Heart left ventricle (tissue), 16 donors: ENCODE results near the gene CERKL. TPM values are rescaled to one million over a fixed set of nuclear protein-coding genes. Genes with fewer than 3 reads are reported as not detected.

Source experiments
- ATAC-seq, 4 donors: fragments of 200-7000 bp; cut with Tn5 transposase; one replicate each; pipeline ENCODE4 v1.9.1; 2020 to 2022; ENCODE audit warnings: moderate library complexity in 4 of 4, mild to moderate bottlenecking in 3 of 4, moderate number of reproducible peaks in 1 of 4
- DNase-seq, 5 donors: peaks; one replicate each; pipeline ENCODE4 v3.0.0-alpha.2; 2020
- H3K27ac ChIP-seq, 12 donors: fragments of 200-600 bp; sonication (generic) in 4 of 12; one replicate each; pipeline versions ENCODE4 v1.5.0 to v1.8.0; 2016 to 2022; ENCODE audit warnings: mild to moderate bottlenecking in 2 of 12
- H3K27me3 ChIP-seq, 9 donors: fragments of 200-600 bp; sonication (generic) in 2 of 9; one replicate each; pipeline versions ENCODE4 v1.5.1 to v1.8.0; 2016 to 2022; ENCODE audit warnings: mild to moderate bottlenecking in 3 of 9
- H3K36me3 ChIP-seq, 9 donors: fragments of 200-600 bp; sonication (generic) in 2 of 9; one replicate each; pipeline versions ENCODE4 v1.5.0 to v1.8.0; 2018 to 2022; ENCODE audit warnings: mild to moderate bottlenecking in 2 of 9
- H3K4me1 ChIP-seq, 12 donors: fragments of 200-600 bp; sonication (generic) in 4 of 12; one replicate each; pipeline versions ENCODE4 v1.5.0 to v1.8.0; 2016 to 2022; ENCODE audit warnings: mild to moderate bottlenecking in 3 of 12
- H3K4me3 ChIP-seq, 12 donors: fragments of 200-600 bp; sonication (generic) in 4 of 12; one replicate each; pipeline versions ENCODE4 v1.5.0 to v1.8.0; 2017 to 2022; ENCODE audit warnings: mild to moderate bottlenecking in 9 of 12, moderate library complexity in 4 of 12
- H3K9me3 ChIP-seq, 12 donors: fragments of 200-600 bp; sonication (generic) in 4 of 12; one replicate each; pipeline versions ENCODE4 v1.5.0 to v1.8.0; 2016 to 2022; ENCODE audit warnings: mild to moderate bottlenecking in 1 of 12
- POLR2A ChIP-seq, 2 donors: fragments of 450-650 bp; IDR thresholded peaks; one replicate each; pipeline ENCODE4 v1.6.1; 2017; ENCODE audit warnings: antibody characterized with exemption in 2 of 2, mild to moderate bottlenecking in 2 of 2, moderate library complexity in 2 of 2
- WGBS, 4 donors: extraction: QIAGEN DNeasy Blood & Tissue Kit in 2 of 4; methylation state at CpG; one replicate each; pipeline versions ENCODE4 v1.1.5 to v1.1.7; 2013 to 2018; 5-methylcytosine and 5-hydroxymethylcytosine counted together
- intact Hi-C, 10 donors: fragments of 100-400 bp; cut with DNase I; formaldehyde crosslinking; loops; one replicate each; pipeline versions ENCODE4 v1.11.1 to v1.14.2; 2022
- polyA plus RNA-seq, 2 donors: library from polyadenylated mRNA; stranded (reverse); fragments of 200-250 nt; gene quantifications; one replicate each; pipeline ENCODE4 v1.2.3, GENCODE V29; 2013
- total RNA-seq, 9 donors: library from RNA; depleted of rRNA in 2 of 9; stranded (reverse); fragments of >200 nt in 2 of 9; fragmentation: NEBNext Ultra II Directional in 3 of 9; extraction: Animal tissue kit (Norgen Biotek cat#: 25700) in 3 of 9; gene quantifications; one replicate each; pipeline versions ENCODE4 v1.1.0 to v1.2.4, GENCODE V29; 2016 to 2023
- TF ChIP-seq, protein P1 (sequence below), 12 donors: fragments of 200-600 bp; sonication (generic) in 4 of 12; IDR thresholded peaks; one replicate each; pipeline versions ENCODE4 v1.5.0 to v1.8.0; 2018 to 2022; ENCODE audit warnings: antibody characterized with exemption in 12 of 12, mild to moderate bottlenecking in 5 of 12
- donor health status: ischemic (EF 13 %, LVEDD 7.1; RV severe dilation, severe dysfunction).
- donor health status: healthy with polysubstance abuse.
- donor health status: DM: no; HTN: yes; CAD: no.
- donor health status: DM: no; HTN: no; CAD: no.
- donor health status: ischemic (EF 25% LVEDD 6.9; RV normal size, moderate dysfunction).
- donor health status: ischemic (EF 25% LVEDD 5.7; RV mildly dilated, moderate dysfunction).
- donor health status: healthy.
- donor health status: DM: yes; HTN: yes; CAD: no.
- donor health status: ischemic (EF 35%, LVEDD 5.7; RV mildly dilated, moderate dysfunction).
- donor health status: nonischemic (EF 11% LVEDD 7.7; RV severe dilation, severe dysfunction).
- donor health status: DM: yes; HTN: yes; CAD: no.
- donor health status: PGD.
- donor health status: ischemic (EF 29% LVEDD 5.4; RV normal size, mild dysfunction).
- donor health status: nonischemic (EF 23%, LVEDD 6.1; RV moderate dilation, normal function).

Gene CERKL
- total and polyA plus RNA-seq, 11 donors: not detected

DNA sequence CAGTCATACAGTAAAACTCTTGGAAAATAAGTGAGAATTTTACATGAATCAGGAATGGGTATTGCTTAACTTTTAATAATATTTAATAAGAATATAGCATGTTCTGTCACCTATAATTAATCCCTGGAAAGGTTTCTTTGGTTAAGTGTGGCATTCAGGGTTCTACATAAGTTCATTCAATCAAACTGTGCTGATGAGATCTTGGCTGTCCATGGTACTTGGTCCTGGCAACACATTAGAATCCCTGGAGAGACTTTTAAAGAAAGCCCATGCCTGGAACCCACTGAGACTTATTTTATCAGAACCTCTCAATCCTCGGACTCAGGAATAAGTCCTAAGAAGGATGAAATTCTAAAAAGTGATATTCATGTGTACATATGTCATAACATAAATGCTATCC is 60.3 kb downstream of the CERKL start:
- Histone ChIP-seq H3K27me3 (peaks cover 0 to 8% (median 0%) of the 10 kb centered on the region in 9 donors), H3K9me3 (no peaks in the 10 kb centered on the region), H3K4me3 (no peak overlapping the region), H3K4me1 (no peaks in the 10 kb centered on the region), H3K36me3 (no peaks in the 10 kb centered on the region), H3K27ac (no peak overlapping the region)
- ATAC-seq (no peak), DNase-seq (no peak)
- TF ChIP-seq, protein P1, sequence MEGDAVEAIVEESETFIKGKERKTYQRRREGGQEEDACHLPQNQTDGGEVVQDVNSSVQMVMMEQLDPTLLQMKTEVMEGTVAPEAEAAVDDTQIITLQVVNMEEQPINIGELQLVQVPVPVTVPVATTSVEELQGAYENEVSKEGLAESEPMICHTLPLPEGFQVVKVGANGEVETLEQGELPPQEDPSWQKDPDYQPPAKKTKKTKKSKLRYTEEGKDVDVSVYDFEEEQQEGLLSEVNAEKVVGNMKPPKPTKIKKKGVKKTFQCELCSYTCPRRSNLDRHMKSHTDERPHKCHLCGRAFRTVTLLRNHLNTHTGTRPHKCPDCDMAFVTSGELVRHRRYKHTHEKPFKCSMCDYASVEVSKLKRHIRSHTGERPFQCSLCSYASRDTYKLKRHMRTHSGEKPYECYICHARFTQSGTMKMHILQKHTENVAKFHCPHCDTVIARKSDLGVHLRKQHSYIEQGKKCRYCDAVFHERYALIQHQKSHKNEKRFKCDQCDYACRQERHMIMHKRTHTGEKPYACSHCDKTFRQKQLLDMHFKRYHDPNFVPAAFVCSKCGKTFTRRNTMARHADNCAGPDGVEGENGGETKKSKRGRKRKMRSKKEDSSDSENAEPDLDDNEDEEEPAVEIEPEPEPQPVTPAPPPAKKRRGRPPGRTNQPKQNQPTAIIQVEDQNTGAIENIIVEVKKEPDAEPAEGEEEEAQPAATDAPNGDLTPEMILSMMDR (IDR thresholded peaks at IDR 0.05): no peak
- no peak for TF ChIP-seq POLR2A (IDR thresholded peaks at IDR 0.05)
- whole genome bisulfite sequencing, 4 donors: 64 to 74% (median 69%) methylated on average over 1 of the region's 1 CpG
- intact Hi-C loops: loop anchor here in 1 of 10 donors (10.0 kb wide), 1 partner anchor 1072 kb away; no protein-coding TSS in a partner anchor

DNA sequence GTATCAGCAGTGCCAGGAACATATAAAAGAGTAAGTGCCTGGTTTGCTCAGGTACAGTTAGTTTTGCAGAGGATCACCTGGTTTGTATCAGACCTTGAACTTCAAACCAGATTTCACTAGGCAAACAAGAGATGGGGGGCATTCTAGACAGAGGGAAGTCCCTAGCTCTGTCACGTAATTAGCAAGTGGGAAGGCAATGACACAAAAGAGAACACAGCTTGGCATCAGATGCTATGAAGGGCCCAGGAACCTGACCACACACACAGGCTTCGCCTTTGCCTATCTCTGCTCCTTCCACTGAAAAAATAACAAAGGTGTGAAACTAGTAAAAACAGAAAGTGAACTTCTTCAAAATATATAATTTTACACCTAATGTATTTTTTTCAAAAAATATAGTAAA is 62.6 kb downstream of the CERKL start:
- Histone ChIP-seq H3K4me1 (no peaks in the 10 kb centered on the region), H3K9me3 (no peaks in the 10 kb centered on the region), H3K36me3 (no peaks in the 10 kb centered on the region), H3K4me3 (no peak overlapping the region), H3K27me3 (peaks cover 0 to 21% (median 0%) of the 10 kb centered on the region in 9 donors), H3K27ac (no peak overlapping the region)
- no peak for DNase-seq
- ATAC-seq: no peak
- intact Hi-C loops: loop anchor here in 1 of 10 donors (10.0 kb wide), 1 partner anchor 1070 kb away; no protein-coding TSS in a partner anchor
- TF ChIP-seq, protein P1 (IDR thresholded peaks at IDR 0.05): no peak
- TF ChIP-seq POLR2A (IDR thresholded peaks at IDR 0.05): no peak
- WGBS, 4 donors: 58 to 72% (median 62%) methylated on average over 2 of the region's 2 CpGs

DNA sequence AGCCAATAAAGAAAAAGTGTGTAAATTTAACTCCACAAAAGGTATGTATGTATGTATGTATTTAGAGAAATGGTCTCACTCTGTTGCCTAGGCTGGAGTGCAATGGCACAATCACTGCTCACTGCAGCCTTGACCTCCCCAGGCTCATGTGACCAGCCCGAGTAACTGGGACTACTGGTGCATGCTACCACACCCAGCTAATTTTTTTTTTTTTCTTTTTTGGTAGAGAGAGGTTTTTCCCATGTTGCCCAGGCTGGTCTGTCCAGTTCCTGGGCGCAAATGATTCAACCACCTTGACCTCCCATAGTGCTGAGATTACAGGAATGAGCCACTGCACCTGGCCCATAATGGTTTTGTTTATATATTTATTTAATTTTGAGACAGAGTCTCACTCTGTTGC is 67.1 kb downstream of the CERKL start:
- TF ChIP-seq, protein P1 (IDR thresholded peaks at IDR 0.05): no peak
- no peak for TF ChIP-seq POLR2A (IDR thresholded peaks at IDR 0.05)

DNA sequence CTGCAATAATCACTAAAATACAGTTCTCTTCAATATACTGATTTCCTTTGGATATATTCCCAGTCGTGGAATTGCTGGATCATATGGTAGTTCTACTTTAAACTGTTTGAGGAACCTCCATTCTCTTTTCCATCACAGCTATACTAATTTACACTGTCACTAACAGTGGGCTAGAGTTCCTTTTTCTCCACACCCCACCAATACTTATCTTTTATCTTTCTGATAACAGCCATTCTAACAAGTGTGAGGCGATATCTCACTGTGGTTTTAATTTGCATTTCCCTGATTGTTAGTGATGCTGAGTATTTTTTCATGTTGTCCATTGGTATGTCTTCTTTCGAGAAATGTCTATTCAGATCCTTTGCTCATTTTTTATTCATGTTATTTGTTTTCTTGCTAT is 68.4 kb downstream of the CERKL start:
- ATAC-seq (no peak), DNase-seq (no peak)
- intact Hi-C loops: loop anchor here in 1 of 10 donors (10.0 kb wide), 1 partner anchor 106 kb away; no protein-coding TSS in a partner anchor
- no peak for TF ChIP-seq POLR2A (IDR thresholded peaks at IDR 0.05)
- TF ChIP-seq, protein P1 (IDR thresholded peaks at IDR 0.05): no peak
- Histone ChIP-seq H3K9me3 (no peaks in the 10 kb centered on the region), H3K27ac (no peak overlapping the region), H3K27me3 (peaks cover 0 to 44% (median 0%) of the 10 kb centered on the region in 9 donors), H3K36me3 (no peaks in the 10 kb centered on the region), H3K4me3 (no peak overlapping the region), H3K4me1 (no peaks in the 10 kb centered on the region)
- WGBS, 4 donors: 66 to 72% (median 68%) methylated on average over 3 of the region's 3 CpGs

More for the DNA sequence above, 67.1 kb downstream of the CERKL start:
- no peak overlapping the region for H3K27ac ChIP-seq
- no peak overlapping the region for H3K4me3 ChIP-seq
- H3K27me3 ChIP-seq: peaks cover 0 to 37% (median 0%) of the 10 kb centered on the region in 9 donors
- no peaks in the 10 kb centered on the region for H3K36me3 ChIP-seq
- H3K4me1 ChIP-seq: no peaks in the 10 kb centered on the region
- intact Hi-C loops: loop anchor here in 2 of 10 donors (10.0 kb wide), 2 partner anchors 105 to 1065 kb away; no protein-coding TSS in a partner anchor
- H3K9me3 ChIP-seq: no peaks in the 10 kb centered on the region
- ATAC-seq (no peak), DNase-seq (no peak)
- 79 to 82% (median 81%) methylated on average over 2 of the region's 2 CpGs for WGBS, 4 donors
